ENCODE data around the gene NOPCHAP1.
"Not testable (repeated sequence)": the region's sequence is repeated elsewhere in the genome, so short reads cannot be mapped to it uniquely, and the experiment has no call there.

Gene NOPCHAP1

DNA sequence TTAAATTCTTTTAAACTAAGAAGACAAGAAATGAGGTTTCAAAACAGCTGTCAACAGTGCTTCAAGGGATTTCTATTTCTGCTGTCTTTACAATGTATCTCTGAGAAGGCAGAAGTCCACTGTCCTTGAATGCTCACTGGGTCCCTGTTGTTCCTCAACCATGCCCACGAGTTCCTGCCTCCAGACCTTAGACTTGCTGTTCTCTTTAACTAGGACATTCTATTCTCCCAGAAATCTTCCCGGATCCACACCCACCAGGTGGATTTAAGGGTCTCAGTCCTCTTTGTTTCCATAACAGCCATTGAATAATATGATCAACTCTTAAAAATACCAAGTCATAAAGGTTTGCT, 21.3 kb upstream of the NOPCHAP1 start:
- no peak for DNase-seq (ENCODE audit: low read depth)

DNA sequence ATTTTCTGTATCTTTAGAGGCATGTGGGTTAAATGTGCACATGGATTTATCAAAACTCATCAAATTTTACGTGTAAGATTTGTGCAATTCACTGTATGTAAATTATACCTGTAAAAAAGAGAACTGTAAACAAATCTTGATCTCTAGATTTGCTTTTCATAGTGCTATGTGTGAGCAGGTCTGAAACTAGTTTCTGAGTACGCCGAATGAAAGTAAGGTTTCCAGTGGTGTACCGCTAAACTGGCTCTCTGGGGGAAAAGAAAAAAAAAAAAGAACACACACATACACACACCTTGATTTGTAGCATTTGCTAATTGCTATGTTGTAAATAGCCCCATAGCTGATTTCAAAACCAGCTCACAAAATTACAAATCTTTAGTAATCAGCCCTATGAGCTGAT, 19.4 kb upstream of the NOPCHAP1 start:
- DNase-seq (ENCODE audit: low read depth): no peak

DNA sequence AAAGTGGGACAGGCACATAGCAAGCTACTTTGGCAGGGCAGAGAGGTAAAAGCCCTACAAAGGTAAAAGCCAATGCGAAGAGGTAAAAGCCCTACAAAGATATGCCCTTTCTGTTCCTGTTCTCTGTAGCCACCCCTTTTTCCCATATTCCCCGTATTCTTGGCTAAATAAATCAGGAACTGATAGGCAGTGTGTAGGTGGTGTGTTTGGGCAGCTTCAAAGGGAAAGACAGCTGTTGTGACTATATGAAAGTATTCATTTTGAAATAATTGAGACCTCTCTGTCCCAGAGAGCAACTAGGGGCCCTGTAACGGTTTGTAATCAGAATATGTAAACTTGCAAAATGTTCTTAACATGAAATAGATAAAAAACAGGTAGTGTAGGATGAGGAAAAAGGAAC, 16.8 kb upstream of the NOPCHAP1 start:
- DNase-seq (ENCODE audit: low read depth): no peak

DNA sequence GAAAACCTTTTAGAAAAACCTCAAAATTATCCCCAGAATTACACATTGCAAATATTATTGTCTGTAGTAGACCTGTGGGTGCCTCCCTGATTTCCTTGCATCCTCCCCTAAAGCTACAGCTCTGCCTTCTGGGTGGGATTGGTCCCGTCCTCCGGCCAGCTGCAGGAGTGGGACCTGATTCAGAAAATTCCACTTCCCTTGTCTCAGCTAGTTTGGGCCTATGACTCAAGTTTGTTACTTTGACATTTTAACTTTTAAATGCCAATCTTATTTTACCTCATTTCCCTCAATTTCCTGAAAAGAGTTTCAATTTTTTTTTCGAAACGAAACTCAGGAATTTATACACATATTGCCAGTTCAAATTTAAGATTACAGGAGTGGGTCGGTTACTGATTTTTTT, 14.8 kb upstream of the NOPCHAP1 start:
- no peak for DNase-seq (ENCODE audit: low read depth)

DNA sequence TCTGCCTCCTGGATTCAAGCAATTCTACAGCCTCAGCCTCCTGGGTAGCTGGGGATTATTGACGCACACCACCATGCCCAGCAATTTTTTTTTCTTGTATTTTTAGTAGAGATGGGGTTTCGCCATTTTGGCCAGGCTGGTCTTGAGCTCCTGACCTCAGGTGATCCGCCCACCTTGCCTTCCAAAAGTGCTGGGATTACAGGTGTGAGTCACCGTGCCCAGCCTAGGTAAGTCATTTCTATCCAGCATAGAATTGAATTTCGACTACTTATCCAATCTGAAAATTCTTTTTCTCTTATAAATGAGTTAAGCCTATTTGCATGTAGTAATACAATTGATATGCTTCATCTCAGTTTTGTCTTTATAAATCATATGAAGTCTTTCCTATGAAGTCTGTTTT, 12.9 kb upstream of the NOPCHAP1 start:
- no peak for DNase-seq (ENCODE audit: low read depth)

DNA sequence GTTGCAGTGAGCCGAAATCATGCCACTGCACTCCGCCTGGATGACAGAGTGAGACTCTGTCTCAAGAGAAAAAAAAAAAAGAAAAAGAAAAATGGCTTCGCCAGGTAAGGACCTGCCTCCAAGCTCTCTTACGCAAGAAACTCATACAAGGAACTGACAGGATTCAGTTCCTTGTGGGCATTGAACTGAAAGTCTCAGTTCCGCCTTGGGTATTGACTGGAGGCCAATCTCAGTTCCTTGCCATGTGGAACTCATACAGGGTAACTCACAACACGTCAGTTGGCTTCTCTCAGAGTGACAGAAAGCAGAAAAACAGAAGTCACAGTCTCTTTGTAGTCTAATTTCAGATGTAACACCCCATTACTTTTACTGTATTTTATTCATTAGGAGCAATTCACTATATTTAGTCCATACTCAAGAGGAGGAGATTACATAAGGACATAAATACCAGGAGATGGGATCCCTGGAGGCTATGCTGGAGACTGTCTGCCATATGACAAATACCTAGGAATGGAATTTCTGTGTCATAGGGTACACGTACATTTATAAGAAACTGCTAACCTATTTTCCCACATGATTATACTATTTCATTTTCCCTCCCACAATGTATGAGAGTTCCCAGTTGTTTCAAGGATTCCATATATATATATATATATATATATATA, 11.4 kb upstream of the NOPCHAP1 start:
- no peak for DNase-seq (ENCODE audit: low read depth)

DNA sequence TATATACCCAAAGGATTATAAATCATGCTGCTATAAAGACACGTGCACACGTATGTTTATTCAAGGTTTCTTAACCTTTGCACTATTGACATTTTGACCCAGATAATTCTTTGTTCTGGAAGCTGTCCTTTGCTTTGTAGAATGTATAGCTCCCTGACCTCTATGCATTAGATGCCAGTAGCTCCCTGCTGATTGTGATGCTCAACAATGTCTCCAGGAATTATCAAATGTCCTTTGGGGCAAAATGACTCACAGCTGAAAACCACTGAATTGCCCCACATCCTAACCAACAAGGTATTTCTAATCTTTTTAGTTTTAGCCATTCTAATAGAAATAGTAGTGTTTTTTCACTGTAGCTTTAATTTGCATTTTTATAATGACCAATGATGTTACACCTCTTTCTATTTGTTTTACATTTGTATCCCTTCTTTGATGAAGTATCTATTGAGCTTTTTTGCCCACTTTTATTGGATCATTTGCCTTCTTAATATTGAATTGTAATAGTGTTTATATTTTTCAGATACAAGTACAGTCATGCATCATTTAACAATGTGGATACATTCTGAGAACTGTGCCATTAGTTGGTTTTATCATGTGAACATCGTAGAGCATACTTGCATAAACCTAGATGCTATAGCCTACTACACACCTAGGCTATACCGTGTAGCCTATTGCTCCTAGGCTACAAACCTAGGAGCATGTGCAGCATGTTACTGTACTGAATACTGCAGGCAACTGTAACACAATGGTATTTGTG, 10.4 kb upstream of the NOPCHAP1 start:
- no peak for DNase-seq (ENCODE audit: low read depth)

DNA sequence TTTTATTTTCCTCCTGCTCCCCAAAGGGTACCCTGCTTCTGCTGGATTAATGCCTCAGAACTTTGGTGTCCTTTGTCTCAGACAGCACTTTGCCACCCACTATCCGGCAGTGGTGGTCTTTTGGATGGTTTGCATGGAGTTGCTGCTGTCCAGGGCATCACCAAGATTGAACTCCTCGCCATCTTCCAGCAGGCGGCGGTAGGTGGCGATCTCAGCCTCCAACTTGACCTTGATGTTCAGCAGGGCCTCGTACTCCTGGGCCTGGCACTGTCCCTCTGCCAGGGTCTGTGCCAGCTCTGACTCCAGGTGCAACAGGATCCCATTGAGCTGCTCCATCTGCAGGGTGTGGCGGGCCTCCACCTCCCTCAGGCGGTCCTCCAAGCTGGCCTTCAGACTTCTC, 9.4 kb upstream of the NOPCHAP1 start:
- DNase-seq (ENCODE audit: low read depth): no peak

DNA sequence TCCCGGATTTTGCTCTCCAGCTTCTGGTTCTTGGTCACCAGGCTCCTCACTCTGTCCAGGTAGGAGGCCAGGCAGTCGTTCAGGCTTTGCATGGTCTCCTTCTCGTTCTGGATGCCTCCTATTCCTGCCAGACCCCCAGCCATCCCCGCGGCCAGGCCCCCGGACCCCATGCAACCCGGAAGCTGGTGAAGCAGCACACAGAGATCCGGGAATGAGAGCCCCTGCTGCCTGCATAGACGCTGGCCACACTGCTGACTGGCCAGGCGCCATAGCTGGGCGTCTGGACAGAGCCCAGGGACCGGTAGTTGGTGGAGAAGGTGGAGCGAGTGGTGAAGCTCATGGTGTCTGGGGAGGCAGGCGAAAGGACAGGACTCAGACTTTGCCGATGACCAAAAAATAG, 8.4 kb upstream of the NOPCHAP1 start:
- DNase-seq (ENCODE audit: low read depth): not testable (repeated sequence)

DNA sequence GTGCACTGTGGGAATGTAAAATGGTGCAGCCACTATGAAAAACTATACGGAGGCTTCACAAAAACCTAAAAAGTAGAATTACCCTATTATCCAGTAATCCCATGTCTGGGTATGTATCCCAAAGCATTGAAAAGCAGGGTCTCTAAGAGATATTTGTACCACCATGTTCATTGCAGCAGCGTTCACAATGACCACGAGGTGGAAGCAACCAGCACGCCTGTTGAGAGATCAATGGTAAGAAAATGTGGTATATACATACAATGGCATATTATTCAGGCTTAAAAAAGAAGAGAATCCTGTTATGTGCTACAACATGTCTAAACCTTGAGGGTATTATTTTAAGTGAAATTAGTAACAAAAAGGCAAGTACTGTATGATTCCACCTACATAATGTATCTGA, 910 bp upstream of the NOPCHAP1 start:
- no peak for DNase-seq (ENCODE audit: low read depth)

DNA sequence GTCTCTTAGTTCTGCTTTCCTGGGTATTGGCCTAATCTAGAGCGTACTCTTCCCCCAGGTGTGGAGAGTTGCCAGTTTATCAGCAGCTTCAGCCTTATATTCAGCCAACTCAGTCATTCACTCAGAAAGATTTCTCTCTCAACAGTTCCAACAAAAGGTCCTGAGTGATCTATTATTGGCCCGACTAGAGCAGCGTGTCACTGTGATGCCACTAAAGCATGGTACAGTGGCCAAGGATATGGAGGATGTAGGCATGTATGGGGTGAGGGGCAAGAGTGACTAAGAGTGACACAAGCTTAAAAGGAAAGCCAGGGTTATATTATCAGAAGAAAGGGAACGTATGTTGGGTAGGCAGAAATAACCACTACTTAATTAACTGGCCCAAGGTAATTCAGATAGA, 4.8 kb downstream of the NOPCHAP1 start:
- DNase-seq (ENCODE audit: low read depth): no peak

DNA sequence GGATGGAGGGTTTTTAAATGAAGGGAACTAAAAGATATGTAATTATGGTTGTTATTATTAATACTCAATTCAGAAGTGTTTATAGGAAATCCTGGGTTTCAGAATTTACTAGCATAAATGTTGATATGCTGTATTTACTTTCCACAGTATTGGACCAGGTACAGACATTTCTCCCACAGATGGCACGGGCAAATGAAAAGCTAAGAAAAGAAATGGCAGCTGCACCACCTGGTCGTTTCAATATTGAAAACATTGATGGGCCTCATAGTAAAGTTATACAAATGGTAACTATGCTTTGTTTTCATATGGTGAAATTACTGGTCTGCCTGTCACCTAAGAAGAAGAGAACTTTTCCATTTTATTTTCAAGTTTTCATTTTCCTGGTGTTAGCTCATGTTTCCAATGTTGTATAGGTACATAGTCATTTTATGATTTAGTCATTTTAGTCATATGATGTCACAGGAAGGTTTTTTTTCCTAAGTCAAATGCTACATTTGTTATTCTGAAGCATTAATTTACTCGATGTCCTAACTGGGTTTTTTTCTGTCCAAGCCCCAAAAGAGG, 5.5 kb downstream of the NOPCHAP1 start:
- no peak for DNase-seq (ENCODE audit: low read depth)

DNA sequence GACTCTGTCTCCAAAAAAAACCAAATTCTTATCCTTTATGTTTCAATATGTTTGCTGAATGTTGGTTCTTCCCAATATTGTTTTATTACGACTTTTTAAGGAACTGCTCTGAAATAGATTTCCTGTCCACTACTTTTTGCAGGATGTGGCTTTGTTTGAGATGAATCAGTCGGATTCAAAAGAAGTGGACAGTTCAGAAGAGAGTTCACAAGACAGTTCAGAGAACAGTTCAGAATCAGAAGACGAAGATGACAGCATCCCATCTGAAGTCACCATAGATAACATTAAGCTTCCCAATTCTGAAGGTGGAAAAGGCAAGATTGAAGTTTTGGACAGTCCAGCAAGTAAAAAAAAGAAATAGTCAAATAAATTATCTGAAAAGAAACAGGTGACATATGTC, 8.2 kb downstream of the NOPCHAP1 start:
- DNase-seq (ENCODE audit: low read depth): no peak

DNA sequence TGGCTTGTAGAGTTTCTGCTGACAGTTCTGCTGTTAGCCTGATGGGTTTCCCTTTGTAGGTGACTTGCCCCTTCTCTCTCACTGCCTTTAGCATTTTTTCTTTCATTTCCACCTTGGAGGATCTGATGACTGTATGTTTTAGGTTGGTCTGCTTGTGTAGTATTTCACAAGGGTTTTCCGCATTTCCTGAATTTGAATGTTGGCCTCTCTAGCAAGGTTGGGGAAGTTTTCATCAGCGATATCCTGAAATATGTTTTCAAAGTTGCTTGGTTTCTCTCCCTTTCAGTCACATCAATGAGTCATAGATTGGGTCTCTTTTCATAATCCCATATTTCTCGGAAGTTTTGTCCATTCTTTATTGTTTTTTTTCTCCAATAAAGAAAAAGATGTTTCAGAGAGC, 11.4 kb downstream of the NOPCHAP1 start:
- no peak for DNase-seq (ENCODE audit: low read depth)

DNA sequence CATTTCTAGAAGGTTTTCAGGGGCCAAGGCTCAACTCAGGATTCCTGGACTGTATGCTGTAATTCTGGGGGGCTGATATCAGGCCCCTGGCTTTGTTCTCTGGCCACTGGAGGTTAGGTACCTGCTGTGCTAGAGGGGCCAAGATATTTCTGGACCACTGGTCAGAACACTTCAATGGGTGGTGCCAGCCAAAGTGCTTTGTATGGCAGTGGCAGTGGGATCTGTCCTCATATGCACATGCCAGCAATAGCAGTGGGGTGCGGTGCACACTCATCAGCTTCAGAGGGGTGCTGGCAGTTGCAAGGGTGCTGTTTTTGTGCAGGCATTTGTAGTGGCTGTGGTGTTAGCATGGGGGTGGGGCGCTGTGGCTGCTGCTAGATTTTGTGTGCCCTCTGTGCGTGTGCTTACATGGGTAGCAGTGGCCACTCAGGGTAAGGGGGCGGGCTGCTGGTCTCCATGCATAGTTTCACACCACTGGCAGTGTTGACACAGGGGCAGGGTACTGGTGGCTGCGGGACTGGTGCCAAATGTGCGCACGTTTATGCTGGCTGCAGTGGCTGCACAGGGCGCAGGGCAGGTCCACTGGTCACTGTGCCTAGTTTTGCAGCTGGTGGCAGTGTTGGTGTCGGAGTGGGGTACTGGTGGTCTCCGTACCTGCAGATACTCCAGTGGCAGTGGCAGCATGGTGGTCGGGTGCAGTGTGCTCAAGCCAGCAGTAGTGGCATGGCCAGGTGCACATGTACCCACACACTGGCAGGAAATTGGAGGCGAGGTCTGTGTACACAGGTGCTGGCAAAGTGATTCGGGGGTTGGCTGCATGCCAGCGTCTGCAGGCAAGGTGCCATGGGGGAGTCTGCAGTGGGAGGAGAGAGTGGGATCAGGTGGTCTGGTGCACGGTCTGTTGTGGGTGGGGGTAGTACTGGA, 12.6 kb downstream of the NOPCHAP1 start:
- no peak for DNase-seq (ENCODE audit: low read depth)

DNA sequence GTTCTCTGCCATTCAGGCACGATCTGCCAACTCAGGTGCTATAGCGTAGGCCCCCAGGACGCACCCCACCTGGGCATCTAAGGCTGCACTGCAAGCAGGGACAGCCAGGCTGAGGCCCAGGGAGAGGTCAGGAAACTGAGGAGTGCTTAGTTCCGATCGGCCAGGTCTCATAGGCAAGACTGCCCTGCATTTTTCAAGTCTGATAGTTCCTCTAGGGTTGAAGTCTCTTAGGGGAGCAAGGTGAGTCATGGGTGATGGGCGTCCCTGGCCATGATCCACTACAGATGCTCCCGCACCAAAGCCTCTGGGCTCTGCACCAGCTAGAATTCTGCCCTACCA, 13.2 kb downstream of the NOPCHAP1 start:
- no peak for DNase-seq (ENCODE audit: low read depth)

DNA sequence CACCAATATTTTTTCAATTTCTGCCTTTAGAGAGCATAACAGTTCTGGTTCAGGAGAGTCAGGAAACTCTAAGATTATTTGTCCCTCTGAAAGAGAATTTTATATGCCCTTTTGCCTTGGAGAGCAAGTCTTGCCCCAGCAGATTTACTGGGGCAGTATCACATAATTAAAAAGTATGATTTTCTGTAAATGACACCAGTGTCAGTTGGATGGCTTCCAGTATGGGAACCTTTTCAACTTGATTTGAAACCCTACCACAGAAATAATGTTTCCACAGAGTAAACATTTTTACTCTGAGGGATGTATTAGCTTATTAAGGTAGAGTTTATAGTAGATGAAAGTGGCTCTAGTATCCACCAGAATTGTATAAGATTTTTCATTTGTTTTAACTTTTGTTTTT, 15.4 kb downstream of the NOPCHAP1 start:
- no peak for DNase-seq (ENCODE audit: low read depth)

DNA sequence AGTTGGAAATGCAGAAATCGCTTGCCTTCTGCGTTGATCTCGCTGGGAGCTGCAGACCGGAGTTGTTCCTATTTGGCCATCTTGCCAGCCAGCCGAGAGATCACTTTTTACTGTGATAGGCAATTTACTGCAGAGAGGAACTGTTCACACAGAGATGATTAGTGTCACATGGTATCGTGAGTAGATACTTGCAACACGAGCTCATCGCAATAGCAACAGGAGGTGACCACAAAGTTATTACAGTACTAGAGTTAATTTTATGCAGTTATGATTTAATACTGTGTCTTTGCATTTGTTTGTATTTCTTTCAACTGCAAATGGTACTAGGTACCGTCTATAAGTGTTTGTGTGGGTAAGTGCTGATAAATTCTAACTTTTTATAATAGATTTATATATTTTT, 27.8 kb downstream of the NOPCHAP1 start:
- DNase-seq (ENCODE audit: low read depth): no peak

DNA sequence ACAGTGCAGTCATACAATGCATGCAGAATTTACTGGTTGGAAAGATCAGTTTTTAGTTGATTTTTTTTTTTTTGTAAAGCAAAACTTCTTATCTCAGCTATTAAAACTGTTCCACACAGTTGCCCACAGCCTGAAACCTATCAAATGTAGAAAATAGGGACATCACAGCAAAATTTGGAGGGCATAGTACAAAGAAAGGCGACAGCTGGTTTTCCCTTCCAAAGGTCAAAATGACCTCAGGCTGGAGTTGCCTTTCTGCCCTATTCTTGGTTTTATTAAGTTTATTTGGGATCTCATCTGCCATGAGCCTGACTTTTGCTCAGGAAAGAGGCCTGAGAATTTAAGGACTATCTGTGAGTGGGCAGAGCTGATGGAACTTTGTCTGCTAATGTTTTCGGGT, 28.5 kb downstream of the NOPCHAP1 start:
- DNase-seq (ENCODE audit: low read depth): no peak

DNA sequence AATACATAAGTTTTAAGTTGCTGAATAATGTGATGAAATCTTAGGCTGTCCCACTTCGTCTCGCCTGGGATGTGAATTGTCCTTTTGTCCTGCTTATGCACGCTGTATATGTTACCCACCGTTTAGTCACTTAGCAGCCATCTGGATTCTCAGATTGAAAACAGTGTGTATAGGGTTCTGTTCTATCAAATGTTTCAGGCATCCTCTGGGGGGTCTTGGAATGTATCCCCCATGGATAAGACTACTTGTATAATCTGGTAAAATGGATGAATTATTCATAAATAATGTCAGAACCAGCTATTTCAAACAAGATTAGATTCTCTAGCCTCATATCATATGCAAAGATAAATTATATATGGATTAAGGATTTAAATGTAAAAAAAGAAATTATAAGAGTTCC, 29.4 kb downstream of the NOPCHAP1 start:
- no peak for DNase-seq (ENCODE audit: low read depth)

DNA sequence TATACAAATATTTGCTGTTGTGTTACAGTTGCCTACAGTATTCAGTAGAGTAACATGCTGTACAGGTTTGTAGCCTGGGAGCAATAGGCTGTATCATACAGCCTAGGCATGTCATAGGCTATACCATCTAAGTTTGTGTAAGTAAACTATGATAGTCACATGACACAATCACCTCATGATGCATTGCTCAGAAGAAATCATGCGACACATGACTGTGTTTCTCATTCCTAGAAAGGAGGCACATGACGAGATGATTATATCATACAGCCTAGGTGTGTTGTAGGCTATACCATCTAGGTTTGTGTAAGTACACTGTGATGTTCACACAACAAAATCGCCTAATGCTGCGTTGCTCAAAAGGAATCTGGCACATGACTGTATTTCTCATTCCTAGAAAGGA, 31.9 kb downstream of the NOPCHAP1 start:
- DNase-seq (ENCODE audit: low read depth): no peak

DNA sequence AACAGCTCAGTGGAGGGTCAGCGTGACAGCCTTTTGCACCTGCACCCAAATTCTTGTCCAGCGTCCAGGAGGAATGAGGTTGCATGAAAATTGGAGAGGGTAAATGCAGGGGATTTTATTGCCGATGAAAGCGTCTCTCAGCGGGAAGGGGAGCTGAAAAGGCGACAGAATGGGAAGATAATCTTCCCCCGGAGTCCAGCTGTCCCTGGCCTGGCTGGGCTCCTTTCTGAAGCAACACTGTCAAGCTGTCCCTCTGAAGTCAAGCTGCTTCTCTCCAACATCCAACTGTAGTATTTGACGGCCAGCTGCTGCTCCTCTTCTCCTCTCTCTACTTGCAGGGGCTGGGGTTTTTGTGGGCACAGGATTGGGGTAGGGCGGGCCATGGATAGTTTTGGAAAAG, 32.7 kb downstream of the NOPCHAP1 start:
- DNase-seq (ENCODE audit: low read depth): no peak

Measured in activated T-cell treated with anti-CD3 and anti-CD28 coated beads for 24 hours (primary cell).